Retina (tissue), 1 donor: ENCODE data around the gene MACROD2.

Experiments used
- DNase-seq: peaks from one replicate; pipeline ENCODE4 v3.0.0-alpha.2; 2016

Gene MACROD2

DNA sequence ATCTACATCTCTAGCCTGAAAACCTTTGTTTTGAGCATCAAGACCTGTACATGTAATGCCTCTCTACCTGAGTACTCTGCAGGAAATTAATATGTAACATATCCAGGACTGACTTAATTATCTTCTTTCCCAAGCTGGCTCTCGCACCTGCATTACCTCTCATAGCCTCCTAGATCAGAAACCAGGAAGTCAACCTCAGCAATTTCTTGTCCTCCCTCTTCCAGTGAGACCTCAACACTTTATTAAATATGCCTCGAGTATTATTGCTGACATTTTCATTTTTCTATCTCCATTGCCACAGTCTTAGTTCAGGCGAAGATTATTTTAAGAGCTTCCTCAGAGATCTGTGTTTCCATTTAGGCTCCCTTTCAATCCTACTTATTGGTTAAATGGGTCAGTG lies 69.0 kb downstream of the MACROD2 start:
- DNase-seq: no peak

DNA sequence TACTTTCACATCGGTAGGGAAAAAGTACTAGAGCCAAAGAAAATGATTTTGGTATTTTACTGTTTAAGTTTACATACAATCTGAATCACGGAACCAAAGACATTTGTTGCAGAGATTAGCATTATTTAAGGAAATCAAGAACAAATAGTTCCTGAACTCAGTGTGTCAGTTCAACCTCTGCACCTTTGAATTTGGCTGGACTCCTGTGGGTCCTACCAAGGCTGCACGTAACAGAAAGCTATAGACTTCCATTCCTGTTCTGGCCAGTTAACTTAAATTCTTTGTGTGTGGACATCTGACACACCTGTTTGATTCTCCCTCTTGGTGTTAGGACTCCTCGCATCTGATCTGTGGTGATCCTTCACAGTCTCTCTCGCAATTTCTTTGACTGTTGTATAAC lies 69.6 kb downstream of the MACROD2 start:
- DNase-seq: no peak

DNA sequence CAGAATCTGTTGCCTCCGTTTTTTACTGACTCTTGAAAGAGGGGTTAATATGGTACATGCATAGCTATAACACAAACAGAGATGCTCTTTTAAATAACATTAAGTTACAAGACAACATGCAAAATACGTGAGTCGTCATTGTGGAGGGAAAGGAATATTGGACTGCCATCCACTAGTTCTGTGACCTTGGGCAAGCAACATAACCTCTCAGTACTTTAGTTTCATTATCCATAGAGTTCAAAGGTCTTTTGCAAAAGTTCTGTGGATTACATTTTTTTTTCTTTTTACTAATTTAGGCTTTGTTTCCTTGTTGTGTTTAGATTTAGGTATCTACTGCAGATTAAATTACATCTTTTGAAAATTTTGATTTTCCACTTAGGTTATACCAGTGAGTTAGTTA lies 70.5 kb downstream of the MACROD2 start:
- no peak for DNase-seq

- DNase-seq: no peak
Measured at GRCh38 chr20:14067603-14068002, 72.3 kb downstream of the MACROD2 start.

- no peak for DNase-seq
Measured at GRCh38 chr20:14069796-14070195, 74.5 kb downstream of the MACROD2 start.

DNA sequence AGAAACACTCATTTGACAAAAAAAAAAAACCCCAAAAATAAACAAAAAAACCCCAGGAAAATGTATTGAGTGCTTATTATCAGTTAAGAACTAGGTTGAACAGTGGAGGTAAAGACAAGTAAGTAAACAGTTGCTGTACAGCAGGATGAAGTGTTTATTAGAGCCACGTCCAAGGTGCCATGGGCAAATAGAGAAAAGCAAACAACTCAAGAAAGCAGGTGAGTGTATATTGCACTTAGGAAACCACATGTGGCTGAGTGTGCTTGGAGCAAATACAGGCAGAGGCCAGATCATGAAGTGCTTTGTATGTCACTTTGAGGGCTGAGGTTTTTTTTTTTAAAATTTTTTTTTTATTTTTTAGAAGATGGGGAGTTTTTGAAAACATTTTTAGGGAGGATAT lies 98.3 kb downstream of the MACROD2 start:
- DNase-seq: no peak

DNA sequence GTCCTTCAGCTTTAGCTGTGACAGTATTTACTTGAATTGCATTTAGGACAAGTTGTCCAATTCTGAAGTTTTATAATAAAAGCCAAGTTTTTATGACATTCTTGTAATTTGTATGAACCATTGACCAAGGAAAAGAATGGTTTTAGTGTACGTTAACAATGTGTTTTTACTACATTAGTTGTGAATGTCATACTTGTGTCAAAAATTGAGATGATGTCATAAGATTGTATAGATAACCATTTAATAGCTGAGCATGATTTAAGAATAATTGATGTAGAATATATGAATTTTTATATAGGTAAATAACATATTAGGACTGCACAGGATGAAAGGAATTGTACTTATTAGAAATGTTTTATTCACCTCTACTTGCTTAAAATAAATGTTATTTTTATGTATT lies 102.9 kb downstream of the MACROD2 start:
- DNase-seq: no peak

GRCh38 chr20:14113416-14113815 lies 118.1 kb downstream of the MACROD2 start:
- no peak for DNase-seq

DNA sequence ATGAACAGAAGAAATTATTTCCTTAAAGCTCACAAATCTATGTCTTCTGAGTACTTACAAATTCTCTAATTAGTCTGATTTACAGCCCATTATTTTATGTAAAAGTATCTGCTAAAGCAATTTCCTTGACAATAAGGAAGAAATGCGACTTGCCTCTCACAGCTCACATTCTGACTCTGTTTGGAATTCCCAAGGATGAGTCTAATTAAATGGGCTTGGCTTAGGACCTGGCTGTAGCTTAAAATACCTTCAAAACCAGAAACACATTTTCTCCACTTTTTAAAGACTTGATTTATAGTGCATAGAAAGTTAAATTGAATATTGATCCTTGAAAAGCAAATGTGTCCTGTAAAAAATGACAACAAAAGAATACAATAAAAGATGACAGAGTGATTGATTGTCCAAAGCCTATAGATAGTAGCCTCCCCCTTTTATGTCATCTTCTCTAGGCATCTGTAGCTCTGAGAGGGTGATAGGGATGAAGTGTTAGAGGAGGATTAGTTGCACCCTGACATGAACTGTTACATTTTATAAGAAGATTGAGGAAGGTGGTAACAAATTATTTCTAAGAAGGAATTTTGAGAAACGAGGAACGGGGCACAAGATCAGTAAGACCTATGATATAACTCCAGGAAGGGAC lies 118.9 kb downstream of the MACROD2 start:
- no peak for DNase-seq

DNA sequence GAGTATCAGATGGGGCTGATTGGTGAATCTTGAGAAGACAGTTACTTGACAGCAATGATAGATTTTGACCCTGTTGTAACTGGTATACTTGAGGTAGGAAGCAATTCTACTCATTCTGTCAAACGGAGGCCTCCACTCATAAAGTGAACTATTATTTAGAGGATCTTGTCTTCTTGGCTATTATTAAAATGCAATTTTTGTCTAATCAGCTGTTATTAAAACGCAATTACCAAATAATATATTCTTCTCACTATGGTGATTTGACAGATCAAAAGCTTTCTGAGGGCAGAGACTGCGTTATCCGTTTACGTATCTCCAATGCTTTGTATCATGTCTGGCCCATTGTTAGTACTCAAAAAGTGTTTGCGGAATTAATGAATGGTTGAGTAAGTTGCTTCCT lies 120.7 kb downstream of the MACROD2 start:
- DNase-seq: no peak

DNA sequence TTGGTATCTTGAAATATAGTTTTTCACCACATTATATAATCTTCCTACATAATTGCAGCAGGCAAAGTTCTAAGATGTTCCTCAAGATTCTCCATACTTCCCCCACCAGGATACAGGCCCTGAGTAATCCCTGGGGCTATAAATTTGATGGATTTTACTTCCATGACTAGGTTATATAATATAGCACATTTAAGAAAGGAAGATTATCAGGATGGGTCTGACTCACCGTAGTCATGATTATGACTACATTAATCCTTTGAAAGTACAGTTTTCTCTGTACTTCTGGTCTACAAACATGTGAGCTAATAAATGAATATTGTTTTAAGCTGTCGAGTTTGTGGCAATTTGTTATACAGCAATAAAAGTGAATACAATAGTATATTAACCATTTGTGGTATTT lies 122.5 kb downstream of the MACROD2 start:
- DNase-seq: no peak

- no peak for DNase-seq
Measured at GRCh38 chr20:14126856-14127255, 131.5 kb downstream of the MACROD2 start.

DNA sequence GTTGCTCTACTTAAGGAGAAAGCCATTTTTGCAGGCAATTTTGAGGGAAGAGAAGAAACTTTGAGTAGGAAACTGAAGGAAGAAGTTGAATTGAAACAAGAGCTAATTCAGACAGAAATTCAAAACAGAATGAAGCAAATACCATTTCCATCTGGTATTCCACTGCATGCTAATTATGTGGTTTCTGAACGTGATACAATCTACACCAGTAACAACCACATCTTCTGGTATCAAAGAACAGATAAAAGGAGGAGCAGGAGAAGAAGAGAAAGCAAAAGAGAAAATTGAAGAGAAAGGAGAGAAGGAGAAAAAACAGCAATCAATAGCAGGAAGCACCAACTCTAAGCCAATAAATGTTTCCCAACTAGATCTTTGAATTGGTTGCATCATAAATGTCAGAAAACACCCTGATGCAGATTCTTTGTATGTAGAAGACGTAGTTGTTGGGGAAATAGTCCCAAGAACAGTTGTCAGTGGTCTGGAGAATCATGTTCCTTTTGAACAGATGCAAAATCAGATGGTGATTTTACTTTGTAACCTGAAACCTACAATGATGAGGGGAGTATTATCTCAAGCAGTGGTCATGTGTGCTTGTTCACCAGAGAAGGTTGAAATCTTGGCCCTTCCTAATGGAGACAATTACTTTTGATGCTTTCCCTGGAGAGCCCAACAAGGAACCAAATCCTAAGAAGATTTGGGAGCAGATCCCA lies 132.4 kb downstream of the MACROD2 start:
- no peak for DNase-seq

DNA sequence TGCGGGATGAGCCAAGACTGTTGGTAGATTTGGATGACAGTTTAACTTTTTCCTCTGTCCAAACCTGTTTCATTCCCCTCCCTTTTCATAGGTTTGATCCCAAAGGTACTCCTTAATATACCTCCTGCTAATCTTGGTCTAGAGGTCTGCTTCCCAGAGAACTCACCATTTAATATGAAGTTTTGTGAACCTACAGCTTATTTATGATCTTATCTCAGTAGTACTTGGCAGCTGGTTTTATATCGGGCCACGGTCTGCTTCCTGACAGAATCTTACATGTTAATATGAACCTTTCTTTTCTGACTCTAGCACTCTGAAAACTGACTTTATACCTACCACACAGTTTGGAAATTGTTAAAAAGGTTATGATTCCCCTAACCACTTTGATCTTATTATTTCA lies 138.7 kb downstream of the MACROD2 start:
- DNase-seq: no peak

DNA sequence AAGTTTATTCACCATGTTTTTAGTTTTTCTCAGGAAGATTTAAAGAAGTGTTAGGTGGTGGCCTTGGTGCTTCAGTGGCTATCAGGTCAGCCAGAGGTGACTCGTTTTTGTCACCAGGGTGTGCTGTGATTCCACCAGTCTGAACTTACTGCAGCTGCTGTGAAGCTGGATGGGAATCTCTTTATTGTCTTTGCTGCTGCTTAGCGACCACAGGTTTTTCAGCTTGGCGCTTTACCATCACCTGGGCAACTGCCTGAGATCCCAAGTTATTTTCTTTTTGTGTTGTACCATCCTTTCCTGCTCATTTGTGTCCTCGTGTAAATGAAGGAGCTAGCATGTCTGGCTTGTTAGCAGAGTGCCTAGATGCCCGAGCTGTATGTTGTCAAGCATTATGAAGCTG lies 146.9 kb downstream of the MACROD2 start:
- peak; percentile 62 for DNase-seq

GRCh38 chr20:14142964-14143627 lies 147.8 kb downstream of the MACROD2 start:
- no peak for DNase-seq

DNA sequence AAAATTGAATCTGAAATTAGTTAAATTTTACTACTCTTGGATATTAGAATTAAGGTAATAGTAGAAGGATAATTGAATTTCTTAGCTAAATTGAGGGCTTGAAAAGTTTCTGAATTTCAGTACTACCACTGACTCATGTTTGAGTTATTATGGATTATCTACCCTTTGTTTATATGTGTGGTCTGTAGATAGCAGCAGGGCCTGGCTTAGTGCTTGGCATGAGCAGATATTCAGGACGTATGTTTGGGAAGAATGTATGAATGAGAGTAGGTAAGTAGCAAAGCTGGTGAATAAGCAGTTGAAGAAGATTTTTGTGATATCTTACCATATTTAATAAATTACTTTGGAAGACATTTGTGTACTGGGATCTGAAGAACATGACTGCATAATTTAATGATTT lies 152.7 kb downstream of the MACROD2 start:
- no peak for DNase-seq

DNA sequence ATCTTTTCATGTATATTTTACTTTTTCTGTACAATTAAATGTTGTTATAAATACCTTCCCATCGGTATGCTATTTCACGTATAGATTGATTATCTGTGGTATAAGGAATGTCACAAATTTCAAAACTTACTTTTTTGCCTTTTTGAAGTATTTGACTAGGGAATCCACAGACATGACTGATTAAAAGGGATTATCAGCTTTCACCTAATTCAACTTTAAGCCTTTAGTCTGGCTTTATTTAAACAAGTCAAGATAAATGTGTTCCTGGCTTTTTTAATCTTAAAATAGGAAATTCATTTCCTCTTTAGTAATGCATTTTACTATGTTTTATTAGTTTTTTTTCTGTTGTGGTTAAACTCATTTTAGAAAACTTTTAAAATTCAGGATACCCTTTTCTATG lies 160.0 kb downstream of the MACROD2 start:
- DNase-seq: no peak

- DNase-seq: no peak
Measured at GRCh38 chr20:14178528-14178927, 183.2 kb downstream of the MACROD2 start.

- DNase-seq: no peak
Measured at GRCh38 chr20:14178952-14179351, 183.6 kb downstream of the MACROD2 start.

DNA sequence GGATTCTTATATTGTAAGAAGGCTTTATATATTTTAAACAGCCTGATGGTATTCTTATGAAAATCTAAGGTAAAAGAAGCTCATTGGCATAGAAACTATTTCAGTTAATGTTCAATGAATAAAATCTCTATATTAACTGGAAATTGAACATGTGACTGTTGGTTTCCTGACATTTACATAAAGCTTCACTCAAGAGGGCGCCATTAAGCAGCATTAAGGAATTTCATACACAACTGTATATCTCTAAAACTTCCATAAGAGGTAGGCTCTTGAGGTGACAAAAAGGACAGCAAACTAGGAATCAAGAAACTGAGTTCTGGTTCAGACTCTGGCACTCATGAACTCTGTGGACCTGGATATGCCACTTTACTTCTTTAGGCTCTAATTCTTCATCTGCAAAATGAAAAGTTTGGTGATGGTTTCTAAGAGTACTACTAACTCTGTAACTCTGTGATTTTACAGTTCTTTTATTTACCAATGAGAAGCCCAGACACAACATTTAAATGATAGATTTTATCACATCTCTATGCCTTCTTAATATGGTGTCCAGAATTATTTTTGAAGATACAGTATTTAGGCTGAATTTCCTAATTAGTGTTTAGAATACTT lies 194.6 kb downstream of the MACROD2 start:
- DNase-seq: peak; percentile 15

DNA sequence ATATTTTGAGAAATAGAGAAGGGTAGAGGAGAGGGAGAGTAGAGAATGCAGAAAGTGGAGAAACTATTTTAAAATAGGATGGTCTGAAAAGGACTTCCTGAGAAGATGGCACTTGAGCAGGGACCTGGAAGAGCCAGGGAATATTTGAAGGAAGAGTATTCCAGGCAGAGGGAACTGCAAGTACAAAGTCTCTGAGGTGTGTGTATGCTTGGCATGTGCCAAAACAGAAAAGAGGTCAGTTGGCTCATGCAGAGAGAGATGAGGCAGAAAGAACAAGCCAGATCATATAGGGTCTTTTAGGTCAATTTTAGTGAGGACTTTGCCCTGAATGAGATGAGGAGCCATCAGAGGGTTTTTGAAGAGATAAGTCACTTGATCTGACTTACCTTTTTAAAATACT lies 196.2 kb downstream of the MACROD2 start:
- DNase-seq: no peak

DNA sequence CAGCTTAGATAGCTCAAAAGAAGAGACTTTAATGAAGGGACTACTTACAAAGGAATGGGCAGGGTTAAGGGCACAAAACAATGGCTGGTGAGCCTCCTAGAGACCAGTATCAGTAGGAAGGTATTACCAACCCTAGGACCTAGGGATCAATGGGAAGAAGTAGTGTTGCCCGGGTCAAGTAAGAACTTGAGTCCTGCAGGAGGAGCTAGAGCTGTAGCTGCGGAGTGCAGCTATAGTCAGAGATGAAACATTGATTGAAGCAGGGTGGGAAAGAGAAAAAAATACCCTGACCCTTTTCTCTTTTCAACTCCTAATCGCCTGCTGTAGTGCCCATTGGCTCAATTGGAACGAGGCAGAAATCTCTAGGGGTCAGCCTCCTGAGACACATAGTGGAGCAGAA lies 198.1 kb downstream of the MACROD2 start:
- no peak for DNase-seq

- no peak for DNase-seq
Measured at GRCh38 chr20:14193885-14194284, 198.6 kb downstream of the MACROD2 start.
